HEK293 (cell line): ENCODE measurements around the gene ARHGAP30.

Experiments
- CTCF ChIA-PET: fragments of 350-600 bp; formaldehyde crosslinking; extraction: SDS; loops from one replicate; lab custom pipeline; 2021; ENCODE audit warnings: antibody characterized with exemption; lab: Yijun Ruan, JAX
- POLR2A ChIA-PET: fragments of 300-600 bp; formaldehyde crosslinking; extraction: SDS; loops from one replicate; lab custom pipeline; 2020; ENCODE audit warnings: antibody characterized with exemption, inconsistent platforms; lab: Yijun Ruan, JAX
- H3K27ac ChIP-seq: fragments of 200-500 bp; sonication (Bioruptor generic); 2 replicates; pipeline ENCODE4 v1.5.1; 2014; ENCODE audit warnings: low read depth, low read length, control low read depth, inconsistent platforms; ENCODE audit errors: extremely low read depth
- H3K36me3 ChIP-seq, 2 experiments: fragments of 200-500 bp in 1 of 2; sonication (Bioruptor generic) in 1 of 2; 1 replicate in 1 of 2; 2 replicates in 1 of 2; pipeline ENCODE4 v1.5.1; 2014 to 2017; ENCODE audit warnings: inconsistent platforms in 2 of 2, low read length in 2 of 2; ENCODE audit not compliant: control insufficient read depth in 2 of 2, insufficient read depth in 1 of 2
- H3K4me1 ChIP-seq: fragments of 200-500 bp; sonication (Bioruptor generic); 2 replicates; pipeline ENCODE4 v1.5.1; 2014; ENCODE audit warnings: mild to moderate bottlenecking, low read length, inconsistent platforms; ENCODE audit not compliant: control insufficient read depth, insufficient read depth
- H3K4me3 ChIP-seq: 2 replicates; pipeline ENCODE4 v1.5.1; 2011; ENCODE audit warnings: low read depth, mild to moderate bottlenecking, control low read depth, low read length, moderate library complexity
- H3K9me3 ChIP-seq: fragments of 200-500 bp; sonication (Bioruptor generic); 2 replicates; pipeline ENCODE4 v1.5.1; 2014; ENCODE audit warnings: low read depth, low read length, inconsistent platforms; ENCODE audit not compliant: control insufficient read depth, insufficient read depth
- CTCF ChIP-seq: fragments of 450-650 bp; formaldehyde crosslinking; IDR thresholded peaks from 2 replicates; pipeline ENCODE4 v1.5.1; 2016; ENCODE audit warnings: missing biosample characterization, missing genetic modification characterization
- HOXA7 ChIP-seq: sonication (generic); formaldehyde crosslinking; IDR thresholded peaks from 2 replicates; pipeline ENCODE4 v1.8.1; 2022; ENCODE audit warnings: missing genetic modification reagents, borderline replicate concordance
- KLF1 ChIP-seq: fragments of 450-650 bp; formaldehyde crosslinking; IDR thresholded peaks from 2 replicates; pipeline ENCODE4 v1.5.1; 2016; ENCODE audit warnings: missing biosample characterization, missing genetic modification characterization
- YY2 ChIP-seq: fragments of 450-650 bp; formaldehyde crosslinking; IDR thresholded peaks from 2 replicates; pipeline ENCODE4 v1.5.1; 2016; ENCODE audit warnings: missing biosample characterization, missing genetic modification characterization
- ZBTB17 ChIP-seq: fragments of 450-650 bp; formaldehyde crosslinking; IDR thresholded peaks from 2 replicates; pipeline ENCODE4 v1.5.1; 2016; ENCODE audit warnings: missing biosample characterization, missing genetic modification characterization
- ZBTB20 ChIP-seq: fragments of 450-650 bp; formaldehyde crosslinking; IDR thresholded peaks from 2 replicates; pipeline ENCODE4 v1.5.1; 2016; ENCODE audit warnings: missing biosample characterization, missing genetic modification characterization
- ZFP41 ChIP-seq: fragments of 450-650 bp; formaldehyde crosslinking; IDR thresholded peaks from 2 replicates; pipeline ENCODE4 v1.5.1; 2016; ENCODE audit warnings: missing biosample characterization, missing genetic modification characterization, borderline replicate concordance
- ZIC2 ChIP-seq: fragments of 450-650 bp; formaldehyde crosslinking; IDR thresholded peaks from 2 replicates; pipeline ENCODE4 v1.5.1; 2016; ENCODE audit warnings: missing biosample characterization, missing genetic modification characterization
- ZNF174 ChIP-seq: fragments of 450-650 bp; formaldehyde crosslinking; IDR thresholded peaks from 2 replicates; pipeline ENCODE4 v1.5.0; 2017; ENCODE audit warnings: missing biosample characterization, mild to moderate bottlenecking, missing genetic modification characterization
- ZNF211 ChIP-seq: fragments of 450-650 bp; formaldehyde crosslinking; IDR thresholded peaks from 2 replicates; pipeline ENCODE4 v1.5.1; 2016; ENCODE audit warnings: low read depth, missing biosample characterization, missing genetic modification characterization
- ZNF24 ChIP-seq: fragments of 450-650 bp; formaldehyde crosslinking; IDR thresholded peaks from 2 replicates; pipeline ENCODE4 v1.5.1; 2016; ENCODE audit warnings: missing biosample characterization, missing genetic modification characterization
- ZNF248 ChIP-seq: fragments of 450-650 bp; formaldehyde crosslinking; IDR thresholded peaks from 2 replicates; pipeline ENCODE4 v1.5.1; 2017; ENCODE audit warnings: missing biosample characterization, missing genetic modification characterization
- ZNF280D ChIP-seq: fragments of 450-650 bp; formaldehyde crosslinking; IDR thresholded peaks from 2 replicates; pipeline ENCODE4 v1.5.1; 2016; ENCODE audit warnings: missing biosample characterization, missing genetic modification characterization
- ZNF366 ChIP-seq: fragments of 450-650 bp; formaldehyde crosslinking; conservative IDR thresholded peaks from 2 replicates; pipeline ENCODE4 v1.5.1; 2016; ENCODE audit warnings: missing biosample characterization, missing genetic modification characterization
- ZNF416 ChIP-seq: fragments of 450-650 bp; formaldehyde crosslinking; IDR thresholded peaks from 2 replicates; pipeline ENCODE4 v1.5.1; 2016; ENCODE audit warnings: missing biosample characterization, missing genetic modification characterization
- ZNF549 ChIP-seq: fragments of 450-650 bp; IDR thresholded peaks from 2 replicates; pipeline ENCODE4 v1.5.1; 2018; ENCODE audit warnings: missing biosample characterization, missing genetic modification characterization, mild to moderate bottlenecking, inconsistent platforms, moderate library complexity
- ZNF571 ChIP-seq: fragments of 450-650 bp; formaldehyde crosslinking; IDR thresholded peaks from 2 replicates; pipeline ENCODE4 v1.5.0; 2017; ENCODE audit warnings: missing biosample characterization, missing genetic modification characterization
- ZNF596 ChIP-seq: fragments of 450-650 bp; IDR thresholded peaks from 2 replicates; pipeline ENCODE4 v1.5.0; 2018; ENCODE audit warnings: missing biosample characterization, mild to moderate bottlenecking, missing genetic modification characterization, moderate library complexity
- ZNF658 ChIP-seq: fragments of 450-650 bp; formaldehyde crosslinking; IDR thresholded peaks from 2 replicates; pipeline ENCODE4; 2016; ENCODE audit warnings: missing biosample characterization, missing genetic modification characterization
- ZNF707 ChIP-seq: fragments of 450-650 bp; formaldehyde crosslinking; IDR thresholded peaks from 2 replicates; pipeline ENCODE4 v1.5.1; 2016; ENCODE audit warnings: missing biosample characterization, missing genetic modification characterization
- ZNF747 ChIP-seq: fragments of 450-650 bp; formaldehyde crosslinking; IDR thresholded peaks from 2 replicates; pipeline ENCODE4 v1.5.1; 2016; ENCODE audit warnings: missing biosample characterization, missing genetic modification characterization
- ZNF777 ChIP-seq: fragments of 450-650 bp; formaldehyde crosslinking; IDR thresholded peaks from 2 replicates; pipeline ENCODE4 v1.5.1; 2017; ENCODE audit warnings: missing biosample characterization, missing genetic modification characterization, borderline replicate concordance
- ZNF837 ChIP-seq: fragments of 450-650 bp; formaldehyde crosslinking; IDR thresholded peaks from 2 replicates; pipeline ENCODE4 v1.5.1; 2016; ENCODE audit warnings: missing biosample characterization, missing genetic modification characterization
- ZSCAN30 ChIP-seq: fragments of 450-650 bp; IDR thresholded peaks from 2 replicates; pipeline ENCODE4 v1.5.1; 2018; ENCODE audit warnings: missing biosample characterization, mild to moderate bottlenecking, missing genetic modification characterization, moderate library complexity
- TF ChIP-seq, protein P1 (sequence below): fragments of 450-650 bp; formaldehyde crosslinking; IDR thresholded peaks from 2 replicates; pipeline ENCODE4 v1.5.1; 2017; ENCODE audit warnings: missing biosample characterization, missing genetic modification characterization
- TF ChIP-seq, protein P2 (sequence below): fragments of 450-650 bp; formaldehyde crosslinking; IDR thresholded peaks from 2 replicates; pipeline ENCODE4 v1.5.1; 2016; ENCODE audit warnings: missing biosample characterization, missing genetic modification characterization
- TF ChIP-seq, protein P3 (sequence below): fragments of 450-650 bp; formaldehyde crosslinking; IDR thresholded peaks from 2 replicates; pipeline ENCODE4 v1.5.1; 2016; ENCODE audit warnings: missing biosample characterization, missing genetic modification characterization

The ARHGAP30 gene

DNA sequence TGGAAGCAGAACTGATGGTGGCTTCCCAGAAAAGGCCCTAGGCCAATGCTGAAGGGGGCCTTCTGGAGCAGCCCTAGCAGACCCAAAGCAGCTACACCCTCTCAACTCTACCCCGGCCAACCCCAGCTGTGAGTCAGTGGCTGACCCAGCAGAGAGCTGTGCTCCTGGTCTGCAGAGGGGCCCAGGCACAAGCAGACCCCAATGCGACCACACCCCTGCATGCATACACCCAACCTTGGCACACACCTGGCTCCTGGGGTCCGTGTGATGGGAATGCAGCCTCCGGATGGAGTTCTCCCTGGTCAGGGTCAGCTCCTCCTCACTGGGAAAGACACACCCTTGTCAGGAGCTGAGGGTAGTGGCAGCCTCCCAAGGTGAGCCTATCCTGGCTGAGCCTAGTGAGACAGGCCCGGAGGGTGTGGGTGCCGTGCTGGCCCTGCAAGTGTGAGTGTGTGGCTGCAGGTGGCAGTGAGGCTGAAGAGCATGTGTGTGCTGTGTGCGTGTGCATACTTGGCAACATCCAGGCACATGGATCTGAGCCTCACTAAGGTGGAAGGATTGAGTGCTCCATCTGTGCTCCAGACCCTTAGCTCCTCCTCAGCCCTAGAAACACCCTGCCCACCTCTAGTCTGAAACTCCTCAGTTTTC, 3.9 kb upstream of the ARHGAP30 start:
- POLR2A ChIA-PET, result no interaction called here
- CTCF ChIA-PET, result interaction anchor here (0.6 to 6.1 kb wide), 3 partner anchors 23 to 129 kb away, joined by 3 to 56 read pairs (median 4); partner anchors contain the start of genes KLHDC9 and USF1

More for the DNA sequence above, 3.9 kb upstream of the ARHGAP30 start:
- peaks cover 0 to 13% of the 10 kb centered on the region in 2 experiments; a peak in 1 of 3 replicates for H3K36me3 ChIP-seq
- TF ChIP-seq ZNF747 (tag by site-specific recombination), result no peak
- no peak for TF ChIP-seq ZNF549
- TF ChIP-seq ZSCAN30 (tag by site-specific recombination), result no peak
- no peak for TF ChIP-seq YY2 (tag by site-specific recombination)
- no peak for TF ChIP-seq ZNF837 (tag by site-specific recombination)
- TF ChIP-seq ZNF571 (tag by site-specific recombination), result no peak
- no peak for TF ChIP-seq ZFP41 (tag by site-specific recombination)
- no peak for TF ChIP-seq ZNF777 (tag by site-specific recombination)
- TF ChIP-seq ZIC2 (tag by site-specific recombination), result 0 out of 2 replicates have a peak, but pooled peaks have one; percentile 8
- no peak for TF ChIP-seq ZNF416 (tag by site-specific recombination)
- no peak for TF ChIP-seq ZNF174 (tag by site-specific recombination)
- peak; percentile 63 for TF ChIP-seq CTCF (tag by site-specific recombination)
- TF ChIP-seq, protein P1, sequence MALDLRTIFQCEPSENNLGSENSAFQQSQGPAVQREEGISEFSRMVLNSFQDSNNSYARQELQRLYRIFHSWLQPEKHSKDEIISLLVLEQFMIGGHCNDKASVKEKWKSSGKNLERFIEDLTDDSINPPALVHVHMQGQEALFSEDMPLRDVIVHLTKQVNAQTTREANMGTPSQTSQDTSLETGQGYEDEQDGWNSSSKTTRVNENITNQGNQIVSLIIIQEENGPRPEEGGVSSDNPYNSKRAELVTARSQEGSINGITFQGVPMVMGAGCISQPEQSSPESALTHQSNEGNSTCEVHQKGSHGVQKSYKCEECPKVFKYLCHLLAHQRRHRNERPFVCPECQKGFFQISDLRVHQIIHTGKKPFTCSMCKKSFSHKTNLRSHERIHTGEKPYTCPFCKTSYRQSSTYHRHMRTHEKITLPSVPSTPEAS (tag by site-specific recombination), result no peak
- no peak for TF ChIP-seq ZNF596
- peak; percentile 50; the same call in 1 of the 2 replicates for TF ChIP-seq KLF1 (tag by site-specific recombination)
- no peak for TF ChIP-seq ZNF24 (tag by site-specific recombination)
- TF ChIP-seq ZNF211 (tag by site-specific recombination), result no peak
- TF ChIP-seq, protein P2, sequence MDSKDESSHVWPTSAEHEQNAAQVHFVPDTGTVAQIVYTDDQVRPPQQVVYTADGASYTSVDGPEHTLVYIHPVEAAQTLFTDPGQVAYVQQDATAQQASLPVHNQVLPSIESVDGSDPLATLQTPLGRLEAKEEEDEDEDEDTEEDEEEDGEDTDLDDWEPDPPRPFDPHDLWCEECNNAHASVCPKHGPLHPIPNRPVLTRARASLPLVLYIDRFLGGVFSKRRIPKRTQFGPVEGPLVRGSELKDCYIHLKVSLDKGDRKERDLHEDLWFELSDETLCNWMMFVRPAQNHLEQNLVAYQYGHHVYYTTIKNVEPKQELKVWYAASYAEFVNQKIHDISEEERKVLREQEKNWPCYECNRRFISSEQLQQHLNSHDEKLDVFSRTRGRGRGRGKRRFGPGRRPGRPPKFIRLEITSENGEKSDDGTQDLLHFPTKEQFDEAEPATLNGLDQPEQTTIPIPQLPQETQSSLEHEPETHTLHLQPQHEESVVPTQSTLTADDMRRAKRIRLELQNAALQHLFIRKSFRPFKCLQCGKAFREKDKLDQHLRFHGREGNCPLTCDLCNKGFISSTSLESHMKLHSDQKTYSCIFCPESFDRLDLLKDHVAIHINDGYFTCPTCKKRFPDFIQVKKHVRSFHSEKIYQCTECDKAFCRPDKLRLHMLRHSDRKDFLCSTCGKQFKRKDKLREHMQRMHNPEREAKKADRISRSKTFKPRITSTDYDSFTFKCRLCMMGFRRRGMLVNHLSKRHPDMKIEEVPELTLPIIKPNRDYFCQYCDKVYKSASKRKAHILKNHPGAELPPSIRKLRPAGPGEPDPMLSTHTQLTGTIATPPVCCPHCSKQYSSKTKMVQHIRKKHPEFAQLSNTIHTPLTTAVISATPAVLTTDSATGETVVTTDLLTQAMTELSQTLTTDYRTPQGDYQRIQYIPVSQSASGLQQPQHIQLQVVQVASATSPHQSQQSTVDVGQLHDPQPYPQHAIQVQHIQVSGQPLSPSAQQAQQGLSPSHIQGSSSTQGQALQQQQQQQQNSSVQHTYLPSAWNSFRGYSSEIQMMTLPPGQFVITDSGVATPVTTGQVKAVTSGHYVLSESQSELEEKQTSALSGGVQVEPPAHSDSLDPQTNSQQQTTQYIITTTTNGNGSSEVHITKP (tag by site-specific recombination), result 0 out of 2 replicates have a peak, but pooled peaks have one; percentile 11
- TF ChIP-seq, protein P3, sequence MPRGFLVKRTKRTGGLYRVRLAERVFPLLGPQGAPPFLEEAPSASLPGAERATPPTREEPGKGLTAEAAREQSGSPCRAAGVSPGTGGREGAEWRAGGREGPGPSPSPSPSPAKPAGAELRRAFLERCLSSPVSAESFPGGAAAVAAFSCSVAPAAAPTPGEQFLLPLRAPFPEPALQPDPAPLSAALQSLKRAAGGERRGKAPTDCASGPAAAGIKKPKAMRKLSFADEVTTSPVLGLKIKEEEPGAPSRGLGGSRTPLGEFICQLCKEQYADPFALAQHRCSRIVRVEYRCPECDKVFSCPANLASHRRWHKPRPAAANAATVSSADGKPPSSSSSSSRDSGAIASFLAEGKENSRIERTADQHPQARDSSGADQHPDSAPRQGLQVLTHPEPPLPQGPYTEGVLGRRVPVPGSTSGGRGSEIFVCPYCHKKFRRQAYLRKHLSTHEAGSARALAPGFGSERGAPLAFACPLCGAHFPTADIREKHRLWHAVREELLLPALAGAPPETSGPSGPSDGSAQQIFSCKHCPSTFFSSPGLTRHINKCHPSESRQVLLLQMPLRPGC (tag by site-specific recombination), result no peak
- TF ChIP-seq HOXA7 (CRISPR knock-in tag), result no peak
- no peak for TF ChIP-seq ZNF280D (tag by site-specific recombination)
- TF ChIP-seq ZNF366, result no peak
- TF ChIP-seq ZNF248 (tag by site-specific recombination), result no peak
- peak; percentile 33; the same call in 1 of the 2 replicates for TF ChIP-seq ZBTB17 (tag by site-specific recombination)
- TF ChIP-seq ZNF658, result no peak
- no peak for TF ChIP-seq ZNF707 (tag by site-specific recombination)
- peak; percentile 37; the same call in 1 of the 2 replicates for TF ChIP-seq ZBTB20 (tag by site-specific recombination)
- H3K9me3 ChIP-seq, result no peaks in the 10 kb centered on the region
- H3K4me3 ChIP-seq, result peak overlapping the region; percentile 39
- no peak overlapping the region for H3K27ac ChIP-seq
- H3K4me1 ChIP-seq, result no peaks in the 10 kb centered on the region
